HL-60 (cell line): ENCODE measurements around the gene HIP1.

Experiments used
- POLR2AphosphoS5 ChIP-seq: IDR thresholded peaks from 2 replicates; pipeline ENCODE4 v1.6.1; 2012; ENCODE audit warnings: low read depth
- TF ChIP-seq, protein P1 (sequence below): IDR thresholded peaks from one replicate; pipeline ENCODE4 v1.5.1; 2011; ENCODE audit warnings: low read length, control low read depth, inconsistent platforms; ENCODE audit not compliant: insufficient read depth

DNA sequence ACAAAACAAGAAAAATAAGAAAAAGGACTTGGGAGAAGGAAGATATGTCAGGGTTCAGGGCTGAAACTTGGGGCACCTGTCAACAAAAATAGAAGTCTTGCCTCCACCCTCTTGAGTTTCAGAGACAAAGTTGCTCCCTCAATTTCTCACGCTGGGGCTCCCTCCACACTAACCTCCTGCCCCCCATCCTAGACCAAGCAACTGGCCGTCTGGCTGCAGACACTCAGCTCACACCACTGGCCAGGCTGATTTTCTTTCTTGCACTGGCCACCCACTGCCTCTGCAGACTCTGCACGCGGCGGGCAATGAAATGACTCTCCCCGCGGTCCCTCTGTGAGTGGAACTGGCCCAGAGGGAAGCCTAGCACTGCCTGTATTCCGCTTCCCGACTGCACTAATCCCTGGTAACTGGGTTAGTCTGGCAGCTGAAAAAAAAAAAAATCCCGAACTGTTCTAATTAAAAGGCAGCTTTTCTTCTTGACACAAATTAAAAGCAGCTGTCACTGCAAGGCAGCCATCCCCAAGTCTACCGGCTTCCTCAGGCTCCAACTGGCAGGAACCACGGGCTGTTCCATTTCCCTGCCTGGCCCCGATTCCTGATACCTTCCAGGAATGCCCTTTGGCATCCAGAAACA, 163.1 kb downstream of the HIP1 start:
- TF ChIP-seq, protein P1, sequence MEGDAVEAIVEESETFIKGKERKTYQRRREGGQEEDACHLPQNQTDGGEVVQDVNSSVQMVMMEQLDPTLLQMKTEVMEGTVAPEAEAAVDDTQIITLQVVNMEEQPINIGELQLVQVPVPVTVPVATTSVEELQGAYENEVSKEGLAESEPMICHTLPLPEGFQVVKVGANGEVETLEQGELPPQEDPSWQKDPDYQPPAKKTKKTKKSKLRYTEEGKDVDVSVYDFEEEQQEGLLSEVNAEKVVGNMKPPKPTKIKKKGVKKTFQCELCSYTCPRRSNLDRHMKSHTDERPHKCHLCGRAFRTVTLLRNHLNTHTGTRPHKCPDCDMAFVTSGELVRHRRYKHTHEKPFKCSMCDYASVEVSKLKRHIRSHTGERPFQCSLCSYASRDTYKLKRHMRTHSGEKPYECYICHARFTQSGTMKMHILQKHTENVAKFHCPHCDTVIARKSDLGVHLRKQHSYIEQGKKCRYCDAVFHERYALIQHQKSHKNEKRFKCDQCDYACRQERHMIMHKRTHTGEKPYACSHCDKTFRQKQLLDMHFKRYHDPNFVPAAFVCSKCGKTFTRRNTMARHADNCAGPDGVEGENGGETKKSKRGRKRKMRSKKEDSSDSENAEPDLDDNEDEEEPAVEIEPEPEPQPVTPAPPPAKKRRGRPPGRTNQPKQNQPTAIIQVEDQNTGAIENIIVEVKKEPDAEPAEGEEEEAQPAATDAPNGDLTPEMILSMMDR: no peak
- TF ChIP-seq POLR2AphosphoS5: no peak
